ENCODE results near the gene NRG2. TPM values are rescaled to one million over a fixed set of nuclear protein-coding genes. Genes with fewer than 3 reads are reported as not detected.

NRG2 gene
- total RNA-seq, 2 experiments from 2014 or later, result 0.08 to 0.17 TPM

DNA sequence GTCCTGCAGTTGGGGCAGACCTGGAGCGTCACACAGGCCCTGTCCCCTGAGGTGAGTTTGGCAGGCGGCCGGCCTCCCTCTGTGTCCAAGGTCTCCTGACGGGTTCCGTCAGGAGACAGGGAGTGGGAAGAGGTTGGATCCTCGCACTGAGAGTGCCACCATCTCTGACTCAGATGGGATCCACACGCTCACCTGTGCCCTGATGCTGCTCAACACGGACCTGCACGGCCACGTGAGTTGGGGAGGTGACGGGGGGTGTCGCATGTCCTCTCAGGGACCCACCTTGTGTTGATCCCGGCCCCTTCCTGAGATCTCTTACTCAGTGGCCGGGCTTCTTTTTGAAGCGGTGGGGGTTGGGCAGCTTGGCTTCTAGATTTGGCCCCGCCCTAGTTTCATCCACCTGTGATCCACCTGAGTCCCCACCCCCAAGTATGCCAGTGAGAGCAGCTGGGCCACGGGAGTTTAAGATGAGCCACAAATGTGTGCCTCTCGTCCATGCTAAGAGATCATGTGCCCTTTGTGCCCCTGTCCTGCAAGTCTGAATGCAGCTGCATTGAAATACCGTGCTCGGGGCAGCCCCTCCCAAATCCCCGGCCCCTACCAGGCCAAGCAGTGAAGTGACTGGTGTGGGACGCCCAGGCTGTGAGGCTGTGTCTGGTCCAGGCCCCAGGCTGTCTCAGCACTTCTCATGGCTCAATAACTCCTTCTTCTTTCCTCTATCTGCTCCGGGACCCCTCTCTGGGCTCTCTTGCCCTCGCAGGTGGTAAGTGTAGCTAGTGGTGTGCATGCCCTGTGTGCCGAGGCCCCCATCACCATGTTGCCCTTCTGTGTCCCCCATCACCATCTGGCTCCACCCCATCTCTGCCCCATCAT is 220.3 kb downstream of the NRG2 start:
- intact Hi-C loops (cut with DNase I, micrococcal nuclease), result no loop called here
- Histone ChIP-seq H3K4me1 (ENCODE audit: insufficient read depth, low read length) (no peaks in the 10 kb centered on the region), H3K9me3 (ENCODE audit: control insufficient read depth in 1 of 2, insufficient read depth in 1 of 2, low read length in 2 of 2) (peaks cover 4 to 17% of the 10 kb centered on the region in 2 experiments), H3K27ac (ENCODE audit: low read depth in 1 of 2, low read length in 2 of 2) (no peak overlapping the region), H3K4me3 (ENCODE audit: low read length) (no peak overlapping the region), H3K27me3 (ENCODE audit: control insufficient read depth in 1 of 2, insufficient read depth in 2 of 2, low read length in 2 of 2) (peaks cover 2 to 3% of the 10 kb centered on the region in 2 experiments), H3K36me3 (ENCODE audit: insufficient read depth, low read length) (no peaks in the 10 kb centered on the region)
- Mint-ChIP-seq H3K4me1 (ENCODE audit: low read depth) (no peaks in the 10 kb centered on the region), H3K27me3 (no peaks in the 10 kb centered on the region), H3K27ac (no peak overlapping the region), H3K36me3 (ENCODE audit: low read depth) (no peaks in the 10 kb centered on the region), H3K4me3 (no peak overlapping the region), H3K9me3 (peaks cover 6% of the 10 kb centered on the region)
- DNase-seq (no peak), ATAC-seq (ENCODE audit: poor library complexity) (no peak)
- ChIA-PET CTCF (interaction anchor here (0.6 kb wide), 1 partner anchor 1843 kb away, joined by 3 read pairs; no protein-coding TSS in a partner anchor), POLR2A (no interaction called here)
- TF ChIP-seq, protein P1, sequence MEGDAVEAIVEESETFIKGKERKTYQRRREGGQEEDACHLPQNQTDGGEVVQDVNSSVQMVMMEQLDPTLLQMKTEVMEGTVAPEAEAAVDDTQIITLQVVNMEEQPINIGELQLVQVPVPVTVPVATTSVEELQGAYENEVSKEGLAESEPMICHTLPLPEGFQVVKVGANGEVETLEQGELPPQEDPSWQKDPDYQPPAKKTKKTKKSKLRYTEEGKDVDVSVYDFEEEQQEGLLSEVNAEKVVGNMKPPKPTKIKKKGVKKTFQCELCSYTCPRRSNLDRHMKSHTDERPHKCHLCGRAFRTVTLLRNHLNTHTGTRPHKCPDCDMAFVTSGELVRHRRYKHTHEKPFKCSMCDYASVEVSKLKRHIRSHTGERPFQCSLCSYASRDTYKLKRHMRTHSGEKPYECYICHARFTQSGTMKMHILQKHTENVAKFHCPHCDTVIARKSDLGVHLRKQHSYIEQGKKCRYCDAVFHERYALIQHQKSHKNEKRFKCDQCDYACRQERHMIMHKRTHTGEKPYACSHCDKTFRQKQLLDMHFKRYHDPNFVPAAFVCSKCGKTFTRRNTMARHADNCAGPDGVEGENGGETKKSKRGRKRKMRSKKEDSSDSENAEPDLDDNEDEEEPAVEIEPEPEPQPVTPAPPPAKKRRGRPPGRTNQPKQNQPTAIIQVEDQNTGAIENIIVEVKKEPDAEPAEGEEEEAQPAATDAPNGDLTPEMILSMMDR (IDR thresholded peaks at IDR 0.05), result no peak

DNA sequence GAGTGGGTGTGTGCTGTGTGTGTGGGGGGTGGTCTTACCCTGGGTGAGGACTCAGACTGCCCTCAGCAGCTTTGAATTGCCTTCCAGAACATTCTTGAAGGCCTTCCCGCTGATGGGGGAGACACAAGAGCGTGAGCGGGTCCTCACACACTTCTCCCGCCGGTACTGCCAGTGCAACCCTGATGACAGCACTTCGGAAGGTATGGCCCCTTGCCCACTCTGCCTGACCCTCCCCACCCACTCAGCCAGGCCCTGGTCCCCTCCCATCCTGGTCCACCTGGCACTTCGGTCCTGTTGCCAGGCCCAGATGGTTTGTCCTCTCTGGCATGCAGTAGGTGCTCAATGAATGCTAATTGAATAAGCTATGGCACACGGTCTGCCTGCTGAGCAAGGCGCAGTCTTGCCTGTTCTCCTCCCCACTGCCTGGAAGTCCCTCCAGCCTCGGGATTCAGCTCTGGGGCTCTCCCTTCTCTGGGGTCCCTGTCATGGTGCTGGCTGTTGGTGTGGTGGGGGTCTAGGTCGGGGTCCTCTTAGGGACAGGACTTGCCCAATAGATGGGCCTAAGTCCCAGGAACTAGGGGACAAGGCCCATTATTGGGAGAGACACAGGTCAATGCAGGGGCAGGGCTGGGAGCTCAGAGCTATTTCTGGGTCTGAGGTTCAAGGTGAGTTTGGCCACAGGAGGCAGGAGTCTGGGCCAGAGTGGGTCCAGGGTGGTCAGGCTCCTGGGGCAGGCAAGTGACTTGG is 221.1 kb downstream of the NRG2 start:
- POLR2A ChIA-PET, result no interaction called here
- intact Hi-C loops (cut with DNase I, micrococcal nuclease), result no loop called here
- CTCF ChIA-PET, result interaction anchor here (0.6 kb wide), 1 partner anchor 1842 kb away, joined by 3 read pairs; no protein-coding TSS in a partner anchor
- no peak for ATAC-seq (ENCODE audit: poor library complexity)
- no peak overlapping the region for H3K4me3 Mint-ChIP-seq
- Histone ChIP-seq H3K36me3 (ENCODE audit: insufficient read depth, low read length) (no peaks in the 10 kb centered on the region), H3K27me3 (ENCODE audit: control insufficient read depth in 1 of 2, insufficient read depth in 2 of 2, low read length in 2 of 2) (peaks cover 2 to 3% of the 10 kb centered on the region in 2 experiments), H3K27ac (ENCODE audit: low read depth in 1 of 2, low read length in 2 of 2) (no peak overlapping the region), H3K4me3 (ENCODE audit: low read length) (no peak overlapping the region), H3K4me1 (ENCODE audit: insufficient read depth, low read length) (no peaks in the 10 kb centered on the region), H3K9me3 (ENCODE audit: control insufficient read depth in 1 of 2, insufficient read depth in 1 of 2, low read length in 2 of 2) (peaks cover 4 to 17% of the 10 kb centered on the region in 2 experiments)
- no peak overlapping the region for H3K27ac Mint-ChIP-seq
- no peaks in the 10 kb centered on the region for H3K36me3 Mint-ChIP-seq (ENCODE audit: low read depth)
- H3K9me3 Mint-ChIP-seq, result peaks cover 6% of the 10 kb centered on the region
- H3K27me3 Mint-ChIP-seq, result no peaks in the 10 kb centered on the region
- no peak for DNase-seq
- no peaks in the 10 kb centered on the region for H3K4me1 Mint-ChIP-seq (ENCODE audit: low read depth)
- TF ChIP-seq, protein P1 (IDR thresholded peaks at IDR 0.05), result no peak

DNA sequence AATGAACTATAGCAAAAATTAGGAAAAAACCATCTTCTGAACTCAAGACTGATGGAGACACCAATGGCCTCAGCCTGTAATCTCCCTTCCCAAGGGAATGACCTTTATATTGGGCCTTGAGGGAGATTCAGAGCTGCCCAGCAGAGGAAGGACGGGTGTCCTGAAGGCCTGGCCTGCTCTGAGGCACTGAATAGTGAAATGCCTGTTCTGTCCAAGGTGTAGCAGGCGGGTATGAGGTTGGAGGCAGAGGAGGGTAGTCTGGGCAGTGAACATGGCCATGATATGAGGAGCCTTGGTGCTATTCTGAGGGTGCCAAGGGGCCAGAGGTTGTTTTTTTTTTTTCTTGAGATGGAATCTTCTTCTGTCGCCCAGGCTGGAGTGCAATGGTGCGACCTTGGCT is 222.5 kb downstream of the NRG2 start:
- Mint-ChIP-seq H3K4me1 (ENCODE audit: low read depth) (no peaks in the 10 kb centered on the region), H3K27me3 (no peaks in the 10 kb centered on the region), H3K27ac (no peak overlapping the region), H3K36me3 (ENCODE audit: low read depth) (no peaks in the 10 kb centered on the region), H3K4me3 (no peak overlapping the region), H3K9me3 (peaks cover 6% of the 10 kb centered on the region)
- ATAC-seq (ENCODE audit: poor library complexity) (no peak), DNase-seq (no peak)
- TF ChIP-seq, protein P1 (IDR thresholded peaks at IDR 0.05), result no peak
- ChIA-PET POLR2A (no interaction called here), CTCF (no interaction called here)
- H3K27me3 ChIP-seq (ENCODE audit: control insufficient read depth in 1 of 2, insufficient read depth in 2 of 2, low read length in 2 of 2), result peaks cover 2 to 3% of the 10 kb centered on the region in 2 experiments
- H3K36me3 ChIP-seq (ENCODE audit: insufficient read depth, low read length), result no peaks in the 10 kb centered on the region
- H3K27ac ChIP-seq (ENCODE audit: low read depth in 1 of 2, low read length in 2 of 2), result no peak overlapping the region
- intact Hi-C loops (cut with DNase I, micrococcal nuclease), result no loop called here
- no peak overlapping the region for H3K4me3 ChIP-seq (ENCODE audit: low read length)
- H3K4me1 ChIP-seq (ENCODE audit: insufficient read depth, low read length), result no peaks in the 10 kb centered on the region
- H3K9me3 ChIP-seq (ENCODE audit: control insufficient read depth in 1 of 2, insufficient read depth in 1 of 2, low read length in 2 of 2), result peaks cover 4 to 17% of the 10 kb centered on the region in 2 experiments
